NCI-H1417 treated with DMSO at 0.1 percent for 48 hours (cell line): ENCODE data around the gene BAIAP2L1.
"Not testable (repeated sequence)": the region's sequence is repeated elsewhere in the genome, so short reads cannot be mapped to it uniquely, and the experiment has no call there.

Experiments
- DNase-seq: peaks from one replicate; lab custom pipeline; 2025; lab: John Stamatoyannopoulos, UW

The BAIAP2L1 gene

DNA sequence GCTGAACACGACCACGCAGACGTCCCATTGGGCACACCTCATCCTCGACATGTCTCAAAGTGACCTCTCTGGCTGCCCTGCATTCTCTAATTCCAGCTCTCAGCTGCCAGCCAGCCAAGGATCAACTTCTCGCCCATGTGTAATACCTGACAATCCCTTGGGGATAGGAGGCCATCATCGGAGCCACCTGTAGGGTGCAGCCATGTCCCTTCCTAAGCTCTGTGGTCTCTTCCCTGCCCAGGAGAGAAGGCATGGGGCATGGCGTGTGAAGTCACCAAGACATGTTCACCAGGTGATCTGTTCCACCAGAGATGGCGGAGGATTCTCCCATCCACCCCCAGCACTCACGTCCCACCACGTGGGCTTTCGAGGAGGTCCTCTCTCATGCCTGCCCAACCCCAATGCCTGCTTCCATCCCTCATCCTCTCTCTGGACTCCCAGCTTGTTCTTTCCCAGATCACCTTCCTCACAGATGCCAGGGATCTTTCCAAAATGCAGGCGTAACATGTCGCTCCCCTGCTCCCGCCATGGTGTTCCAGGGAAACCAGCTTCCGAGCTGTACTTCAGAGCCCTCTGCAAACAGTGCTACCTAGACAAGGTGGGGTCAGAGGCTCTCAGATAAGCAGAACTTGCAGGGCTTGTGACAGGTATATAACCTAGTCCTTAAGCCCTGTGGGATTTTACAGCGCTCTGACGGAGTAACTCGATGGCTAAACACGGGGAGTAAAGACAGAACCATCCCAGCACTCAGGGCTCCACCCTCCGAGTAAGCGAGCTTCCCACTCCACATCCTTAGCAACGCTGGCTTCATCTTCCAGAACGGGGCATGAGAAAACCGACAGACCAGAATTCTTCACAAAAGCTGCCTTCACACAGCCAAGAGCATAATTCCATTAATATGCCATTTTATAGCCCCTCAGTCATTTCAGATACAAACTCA is 78.3 kb downstream of the BAIAP2L1 start:
- DNase-seq: no peak

GRCh38 chr7:98321301-98321700 is 79.6 kb downstream of the BAIAP2L1 start:
- DNase-seq: no peak

DNA sequence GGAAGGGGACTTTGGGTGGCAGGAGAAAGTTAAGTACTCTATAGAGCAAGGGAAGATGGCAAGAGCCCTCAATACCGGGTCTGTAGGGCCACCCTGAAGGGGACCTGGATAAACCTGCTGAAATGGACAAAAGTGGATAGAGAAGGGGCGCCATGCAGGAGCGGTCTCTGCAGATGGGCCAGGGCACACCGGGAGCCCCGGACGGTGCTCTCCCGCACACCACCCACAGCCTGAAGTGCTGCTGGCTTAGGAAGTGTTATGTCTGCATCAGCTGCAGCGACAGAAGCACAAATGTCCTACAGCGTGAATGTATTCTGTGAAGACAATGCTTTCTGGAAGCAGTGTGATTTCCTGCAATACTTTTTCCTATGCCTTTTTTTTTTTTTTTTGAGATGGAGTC is 81.7 kb downstream of the BAIAP2L1 start:
- DNase-seq: no peak

- no peak for DNase-seq
These were observed 83.4 kb downstream of the BAIAP2L1 start for GRCh38 chr7:98317366-98318040.

DNA sequence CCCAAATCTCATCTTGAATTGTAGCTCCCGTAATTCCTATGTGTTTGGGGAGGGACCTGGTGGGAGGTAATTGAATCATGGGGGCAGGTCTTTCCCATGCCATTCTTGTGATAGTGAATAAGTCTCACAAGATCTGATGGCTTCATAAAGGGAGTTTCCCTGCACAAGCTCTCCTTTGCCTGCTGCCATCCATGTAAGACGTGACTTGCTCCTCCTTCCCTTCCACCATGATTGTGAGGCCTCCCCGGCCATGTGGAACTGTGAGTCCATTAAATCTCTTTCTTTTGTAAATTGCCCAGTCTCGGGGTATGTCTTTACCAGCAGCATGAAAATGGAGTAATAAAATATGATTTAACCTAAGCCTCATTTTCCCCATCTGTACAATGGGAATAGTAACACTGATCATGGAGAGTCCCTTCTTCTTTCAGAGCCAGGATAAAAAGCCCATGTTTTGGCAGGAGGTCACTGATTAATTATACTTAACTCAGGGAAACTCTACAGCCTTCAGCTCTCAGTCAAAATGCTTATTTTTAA is 84.8 kb downstream of the BAIAP2L1 start:
- not testable (repeated sequence) for DNase-seq

DNA sequence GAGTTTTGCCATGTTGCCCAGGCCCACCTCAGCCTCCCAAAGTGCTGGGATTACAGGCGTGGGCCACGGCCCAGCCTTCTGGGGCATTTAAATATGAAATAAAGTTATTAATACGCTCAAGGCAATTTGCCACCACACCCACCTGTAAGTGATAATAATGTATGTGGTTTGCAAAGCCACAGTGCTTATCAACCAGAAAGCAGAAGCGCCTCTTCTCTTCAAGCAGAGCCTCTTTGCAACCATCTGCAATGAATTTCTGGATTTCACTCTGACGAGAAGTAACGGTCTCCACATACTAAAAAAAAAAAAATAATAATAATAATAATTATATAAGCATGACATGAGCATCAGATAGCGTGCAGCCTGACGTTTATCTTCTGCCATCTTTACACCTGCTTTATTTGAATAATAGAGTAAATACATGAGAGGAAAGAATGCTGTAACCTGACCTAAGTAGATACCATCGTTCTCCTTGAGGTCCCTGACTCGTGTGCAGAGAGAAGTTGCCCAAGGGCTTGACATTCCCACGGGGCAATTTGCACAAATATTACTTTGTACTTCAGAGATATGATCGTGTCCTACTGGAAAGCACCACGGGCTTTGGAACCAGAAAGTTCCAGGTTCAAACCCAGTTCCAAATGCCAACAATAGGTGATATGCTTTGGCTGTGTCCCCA is 85.4 kb downstream of the BAIAP2L1 start:
- DNase-seq: no peak

DNA sequence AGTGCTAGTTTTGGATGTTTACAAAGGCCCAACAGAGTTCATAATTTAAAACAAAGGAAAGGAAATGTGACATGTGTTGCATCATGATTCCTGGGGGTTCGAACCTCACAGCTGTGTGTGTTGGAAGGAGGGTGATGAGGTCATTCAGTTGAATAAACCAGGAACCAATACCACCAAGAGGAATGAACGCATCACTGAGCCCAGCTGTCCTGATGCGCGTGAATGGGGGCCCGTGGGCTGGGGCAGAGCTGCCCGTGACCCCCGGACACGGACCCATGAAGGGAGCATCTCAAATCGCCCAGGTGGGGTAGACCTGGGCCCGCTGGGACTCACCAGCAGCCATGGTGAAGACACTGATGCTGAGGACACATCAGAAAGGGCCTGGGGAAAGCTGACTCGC is 86.4 kb downstream of the BAIAP2L1 start:
- no peak for DNase-seq

- no peak for DNase-seq
These were observed 88.7 kb downstream of the BAIAP2L1 start for GRCh38 chr7:98312201-98312600.

- no peak for DNase-seq
These were observed 91.3 kb downstream of the BAIAP2L1 start for GRCh38 chr7:98309566-98309965.

DNA sequence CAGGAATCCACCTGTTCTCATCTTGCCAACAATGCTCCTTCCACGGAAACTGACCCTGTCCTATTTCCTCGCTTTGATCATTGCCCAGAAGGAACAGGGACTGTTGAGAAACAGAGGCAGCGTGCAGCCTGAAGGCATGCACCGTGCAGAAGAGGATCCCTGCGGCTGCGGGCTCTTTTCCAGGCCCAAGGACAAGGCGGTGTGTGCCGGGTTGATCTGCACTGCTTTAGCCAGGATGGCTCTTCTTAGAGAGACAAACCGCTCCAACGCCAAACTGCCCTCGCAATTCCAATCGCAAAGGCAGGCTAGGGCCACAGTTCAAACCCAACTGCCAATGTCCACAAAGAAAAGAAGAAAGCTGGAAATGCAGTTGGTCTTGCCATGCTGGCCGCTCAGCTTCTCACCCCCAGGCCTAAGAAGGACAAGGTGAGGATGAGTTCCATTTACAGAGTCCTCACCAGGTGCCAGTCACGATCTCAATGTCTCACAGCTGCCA is 92.9 kb downstream of the BAIAP2L1 start:
- DNase-seq: no peak

DNA sequence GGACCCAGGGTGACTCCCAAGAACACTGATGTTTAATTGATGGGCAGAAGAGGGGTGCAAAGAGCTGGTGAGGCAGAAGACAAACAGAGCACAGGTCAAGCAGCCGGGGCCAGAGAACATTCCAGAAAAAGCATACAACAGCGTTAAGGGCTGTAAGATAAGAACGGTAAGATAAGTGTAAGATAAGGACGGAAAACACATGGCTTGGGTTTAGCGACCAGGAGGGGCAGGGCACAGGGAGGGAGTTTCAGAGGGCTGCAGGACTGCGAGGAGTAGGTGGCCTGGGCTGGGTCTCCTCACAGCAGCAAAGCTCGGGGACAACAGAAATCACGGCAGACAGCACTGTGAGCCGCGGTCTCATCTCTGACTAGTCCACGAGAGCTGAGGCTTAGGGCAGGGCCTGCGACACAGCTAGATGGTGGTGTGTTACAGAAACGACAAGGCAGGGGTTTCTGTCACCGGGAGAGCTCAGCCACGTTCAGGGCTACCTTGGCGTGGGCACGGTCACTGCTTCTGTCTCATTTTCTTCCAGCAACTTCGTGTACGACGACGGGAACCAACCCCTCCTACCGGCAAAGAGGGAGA is 94.8 kb downstream of the BAIAP2L1 start:
- DNase-seq: no peak

DNA sequence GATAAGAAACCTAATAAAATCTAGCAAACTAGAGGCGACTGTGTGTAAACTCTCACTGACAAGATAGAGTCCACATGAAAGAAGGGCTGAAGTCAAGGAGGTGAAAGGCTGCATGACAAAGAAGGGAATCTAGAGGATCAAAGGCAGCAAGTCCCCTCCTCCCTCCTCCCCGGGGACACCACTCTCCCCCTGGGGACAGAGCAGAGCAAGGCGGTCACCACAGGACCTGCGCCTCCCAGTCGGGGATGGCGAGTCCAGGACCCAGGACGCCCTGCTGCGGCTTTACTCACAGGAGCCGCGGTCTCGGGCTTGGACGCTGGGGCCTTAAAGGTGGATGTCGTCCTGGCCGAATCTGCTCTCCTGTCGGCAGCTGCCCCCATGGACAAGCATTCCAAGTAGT is 97.0 kb downstream of the BAIAP2L1 start:
- DNase-seq: no peak

DNA sequence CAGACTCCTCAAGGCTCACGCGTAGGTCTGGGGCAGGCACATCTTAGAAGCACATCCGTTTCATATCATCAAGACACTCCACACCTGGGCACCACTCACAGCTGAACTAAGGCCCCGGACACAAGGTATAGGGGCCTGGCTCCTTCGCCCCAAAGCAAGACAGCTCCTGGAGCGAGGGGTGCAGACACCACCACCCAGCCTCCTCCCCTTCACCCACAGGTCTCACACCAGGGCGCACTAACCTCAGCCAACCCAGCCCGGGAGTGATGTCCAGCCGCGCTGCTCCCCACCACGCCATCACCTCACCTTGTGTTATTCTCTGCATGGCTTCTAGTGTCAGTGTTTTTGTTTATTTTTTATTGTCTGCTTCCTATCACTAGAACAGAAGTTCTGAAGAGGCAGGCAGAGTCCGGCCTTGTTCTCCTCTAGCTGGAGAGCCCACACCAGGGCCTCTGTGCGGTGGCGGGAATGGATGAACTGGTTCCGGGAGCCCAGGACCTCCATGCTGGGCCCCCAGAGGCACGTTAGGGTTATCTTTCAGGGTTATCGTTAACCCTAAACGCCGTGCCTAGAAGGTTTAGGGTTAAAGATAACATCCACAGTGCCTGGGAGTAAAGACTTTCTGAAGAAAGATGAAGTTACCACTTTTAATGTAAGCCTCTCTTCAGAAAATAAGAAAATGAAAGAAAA is 97.6 kb downstream of the BAIAP2L1 start:
- DNase-seq: no peak

DNA sequence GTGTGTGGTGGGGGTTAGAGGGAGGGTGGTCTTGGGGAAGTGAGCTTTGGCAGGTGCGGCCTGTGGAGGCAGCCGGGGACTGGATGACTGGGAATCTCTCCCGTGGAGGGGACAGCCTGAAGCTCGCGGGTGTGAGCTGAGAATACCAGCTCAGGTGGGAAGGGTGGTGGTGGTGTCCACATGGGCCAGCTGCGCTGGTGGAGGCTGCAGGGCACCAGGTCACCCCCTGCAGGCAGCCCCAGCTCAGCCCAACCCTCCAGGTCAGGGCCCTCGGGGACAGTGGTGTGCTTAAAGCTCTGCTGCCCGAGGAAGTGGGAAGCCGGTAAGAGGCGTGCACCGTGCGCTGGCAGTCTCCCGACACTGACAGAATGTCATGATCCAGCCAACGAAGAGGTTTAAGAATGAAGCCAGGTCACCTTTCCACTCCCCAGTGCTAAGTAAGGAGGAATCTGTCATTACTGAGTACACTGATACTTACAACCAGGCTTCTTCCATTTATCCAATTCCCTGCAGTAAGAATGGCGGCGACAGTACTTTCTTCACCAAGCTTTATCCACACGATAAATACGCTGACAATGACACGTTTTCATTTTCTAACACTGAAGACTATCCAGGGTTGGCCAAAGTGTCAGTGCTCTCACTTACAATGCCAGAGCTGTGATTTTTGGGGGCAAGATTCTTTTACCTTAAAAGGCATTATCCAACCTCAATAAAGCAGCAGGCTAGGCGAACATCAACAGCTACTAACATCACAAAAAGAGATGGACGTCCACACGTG is 99.0 kb downstream of the BAIAP2L1 start:
- DNase-seq: no peak

DNA sequence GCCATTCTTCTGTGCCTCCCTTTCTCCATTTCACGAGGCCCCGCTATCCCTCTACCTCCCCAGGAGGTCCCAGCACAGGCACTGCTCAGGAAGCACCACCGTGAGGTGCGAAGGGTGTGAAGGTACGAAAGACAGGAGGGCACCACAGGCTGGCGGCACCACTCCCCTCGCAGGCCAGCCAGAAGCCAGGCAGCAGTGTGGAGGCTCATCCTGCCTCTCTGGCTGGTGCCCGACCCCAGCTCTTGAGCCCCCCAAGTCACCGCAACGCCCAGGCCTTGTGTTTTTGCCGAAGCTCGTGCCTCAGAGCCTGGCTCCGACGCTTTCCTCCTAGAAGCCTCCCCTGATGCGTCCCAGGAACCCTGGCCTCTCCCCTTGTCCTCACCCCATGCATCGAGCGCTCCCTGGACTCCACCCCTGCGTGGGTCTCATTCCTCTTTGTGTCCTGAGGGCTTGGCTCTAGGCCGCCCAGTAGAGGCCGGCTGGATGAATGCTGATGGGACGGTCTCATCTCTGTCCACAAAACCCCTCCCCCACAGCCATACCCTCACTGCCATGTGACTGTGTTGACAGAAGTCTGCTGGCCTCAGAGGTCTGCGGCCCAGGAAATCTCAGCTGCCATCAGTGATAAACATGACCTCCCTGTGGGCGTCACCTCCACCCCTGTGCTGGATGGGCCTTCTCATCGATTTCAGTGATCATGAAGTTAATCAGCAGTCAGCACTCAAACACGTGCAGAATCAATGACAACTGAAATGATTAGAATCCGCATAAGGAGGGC is 100.1 kb downstream of the BAIAP2L1 start:
- DNase-seq: no peak

DNA sequence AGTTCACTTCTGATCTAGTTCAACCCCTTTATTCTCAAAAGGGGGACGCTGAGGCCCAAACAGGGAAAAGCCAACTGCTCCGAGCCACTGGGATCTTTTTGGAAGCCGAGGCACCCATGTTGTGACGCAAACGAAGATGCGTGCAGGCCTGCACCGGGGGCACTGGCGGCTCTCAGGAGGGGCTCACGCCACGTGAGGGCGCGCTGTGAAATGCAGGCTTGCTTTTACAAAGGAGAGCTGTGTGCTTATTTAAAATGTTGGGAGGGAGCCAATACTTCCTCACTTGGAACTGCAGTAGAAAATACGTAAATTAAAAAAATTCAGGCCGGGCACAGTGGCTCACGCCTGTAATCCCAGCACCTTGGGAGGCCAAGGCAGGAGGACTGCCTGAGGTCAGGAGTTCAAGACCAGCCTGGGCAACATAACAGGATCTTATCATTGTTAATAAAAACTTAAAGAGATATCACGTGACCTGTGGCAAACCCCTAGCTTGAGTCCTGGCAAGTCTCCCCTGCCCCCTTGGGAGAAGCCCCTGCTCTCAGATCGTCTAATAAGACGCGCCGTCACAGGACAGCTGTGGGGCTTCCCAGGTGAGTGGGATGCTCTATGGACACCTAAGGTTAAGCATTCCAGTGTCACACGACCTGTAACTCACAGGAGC is 103.1 kb downstream of the BAIAP2L1 start:
- no peak for DNase-seq

GRCh38 chr7:98296833-98297232 is 104.1 kb downstream of the BAIAP2L1 start:
- DNase-seq: no peak

GRCh38 chr7:98295467-98296192 is 105.3 kb downstream of the BAIAP2L1 start:
- DNase-seq: no peak
